HG03095 (cell line): ENCODE measurements around the gene JARID2.

Experiments
- ATAC-seq: cut with Tn5 transposase; IDR thresholded peaks from one replicate; pipeline ENCODE4 v1.9.1; 2021; ENCODE audit warnings: moderate library complexity; ENCODE audit not compliant: unreplicated experiment

The JARID2 gene

GRCh38 chr6:15264412-15264811 is 18.5 kb downstream of the JARID2 start:
- ATAC-seq, result no peak

- no peak for ATAC-seq
Observed at GRCh38 chr6:15264902-15265761, 19.3 kb downstream of the JARID2 start.

- ATAC-seq, result no peak
Observed at GRCh38 chr6:15265787-15266186, 19.9 kb downstream of the JARID2 start.

GRCh38 chr6:15266423-15266996 is 20.6 kb downstream of the JARID2 start:
- ATAC-seq, result peak; percentile 58

GRCh38 chr6:15267221-15267620 is 21.4 kb downstream of the JARID2 start:
- no peak for ATAC-seq

GRCh38 chr6:15268137-15268908 is 22.5 kb downstream of the JARID2 start:
- ATAC-seq, result no peak

GRCh38 chr6:15269011-15269410 is 23.1 kb downstream of the JARID2 start:
- no peak for ATAC-seq

- no peak for ATAC-seq
Observed at GRCh38 chr6:15269619-15270018, 23.8 kb downstream of the JARID2 start.

- ATAC-seq, result no peak
Observed at GRCh38 chr6:15270402-15270801, 24.5 kb downstream of the JARID2 start.

GRCh38 chr6:15272562-15272961 is 26.7 kb downstream of the JARID2 start:
- no peak for ATAC-seq

GRCh38 chr6:15274692-15275387 is 29.0 kb downstream of the JARID2 start:
- no peak for ATAC-seq

GRCh38 chr6:15276036-15276985 is 30.4 kb downstream of the JARID2 start:
- no peak for ATAC-seq

GRCh38 chr6:15279047-15279661 is 33.3 kb downstream of the JARID2 start:
- no peak for ATAC-seq

- no peak for ATAC-seq
Observed at GRCh38 chr6:15280028-15280427, 34.2 kb downstream of the JARID2 start.

- no peak for ATAC-seq
Observed at GRCh38 chr6:15280961-15281360, 35.1 kb downstream of the JARID2 start.

- ATAC-seq, result no peak
Observed at GRCh38 chr6:15282334-15282733, 36.5 kb downstream of the JARID2 start.

GRCh38 chr6:15283986-15284361 is 38.1 kb downstream of the JARID2 start:
- ATAC-seq, result no peak

GRCh38 chr6:15284743-15285142 is 38.9 kb downstream of the JARID2 start:
- no peak for ATAC-seq

GRCh38 chr6:15285682-15286294 is 39.9 kb downstream of the JARID2 start:
- no peak for ATAC-seq
